H1 (cell line): ENCODE data around the gene UBQLN4. TPM values are rescaled to one million over a fixed set of nuclear protein-coding genes. Genes with fewer than 3 reads are reported as not detected.

Experiments used
- HDAC6 ChIP-seq: IDR thresholded peaks from one replicate; pipeline ENCODE4 v1.7.1; 2012; ENCODE audit warnings: low read depth, mild to moderate bottlenecking, inconsistent platforms, low read length, moderate library complexity
- KDM1A ChIP-seq: fragments of 200-600, 300-600 bp; sonication (generic); IDR thresholded peaks from 2 replicates; pipeline ENCODE4 v1.7.1; 2016; ENCODE audit warnings: mild to moderate bottlenecking, low read length, borderline replicate concordance
- NANOG ChIP-seq: IDR thresholded peaks from 2 replicates; pipeline ENCODE4 v1.6.1; 2011; ENCODE audit warnings: low read length, low read depth, mild to moderate bottlenecking, inconsistent platforms; ENCODE audit not compliant: insufficient read depth, poor library complexity, severe bottlenecking
- PHF8 ChIP-seq: fragments of 200-600 bp; sonication (generic); conservative IDR thresholded peaks from 2 replicates; pipeline ENCODE4 v1.7.1; 2012; ENCODE audit warnings: low read depth, mild to moderate bottlenecking, inconsistent platforms, low read length, moderate library complexity
- SIRT6 ChIP-seq: IDR thresholded peaks from one replicate; pipeline ENCODE4 v1.7.1; 2012; ENCODE audit warnings: low read length, inconsistent platforms
- SP4 ChIP-seq: IDR thresholded peaks from 2 replicates; pipeline ENCODE4 v1.6.1; 2012; ENCODE audit warnings: low read length, inconsistent platforms
- SRF ChIP-seq: IDR thresholded peaks from 2 replicates; pipeline ENCODE4 v1.6.1; 2011; ENCODE audit warnings: mild to moderate bottlenecking, low read depth, low read length, moderate library complexity
- TAF1 ChIP-seq: IDR thresholded peaks from 2 replicates; pipeline ENCODE4 v1.6.1; 2011; ENCODE audit warnings: mild to moderate bottlenecking, low read depth, low read length
- TCF12 ChIP-seq: IDR thresholded peaks from 2 replicates; pipeline ENCODE4 v1.6.1; 2011; ENCODE audit warnings: low read depth, mild to moderate bottlenecking, low read length
- ZNF274 ChIP-seq: IDR thresholded peaks from 2 replicates; pipeline ENCODE4 v1.7.0; 2012; ENCODE audit warnings: low read length, borderline replicate concordance; ENCODE audit errors: extremely low read depth
- polyA plus RNA-seq, 7 experiments: library from polyadenylated mRNA; depleted of rRNA in 3 of 7; stranded (reverse) in 5 of 7; unstranded in 2 of 7; fragments of >200 nt in 5 of 7; fragments of 200-250 nt in 2 of 7; gene quantifications; 1 replicate in 5 of 7; 2 replicates in 1 of 7; 4 replicates in 1 of 7; pipeline versions ENCODE4 v1.2.1 to v1.2.3, GENCODE V29; 2011 to 2013; ENCODE audit warnings: missing spikeins in 2 of 7, mixed read lengths in 2 of 7
- total RNA-seq: library from RNA; stranded (reverse); fragmentation: NEBNext Ultra II Directional; extraction: Animal tissue kit (Norgen Biotek cat#: 25700); gene quantifications from 2 replicates; pipeline ENCODE4 v1.2.1, GENCODE V29; 2021
- TF ChIP-seq, protein P1 (sequence below): fragments of 300-600 bp; sonication (generic); IDR thresholded peaks from 2 replicates; pipeline ENCODE4 v1.7.1; 2012; ENCODE audit warnings: low read length, moderate library complexity, mild to moderate bottlenecking, inconsistent platforms; ENCODE audit not compliant: insufficient replicate concordance
- TF ChIP-seq, protein P2 (sequence below): IDR thresholded peaks from 2 replicates; pipeline ENCODE4 v1.6.1; 2012; ENCODE audit warnings: inconsistent platforms

Gene UBQLN4
- total and polyA plus RNA-seq, 2 of the 8 experiments (the other 6 are each of a cell fraction or from before 2014, with no cell fraction given) = 37.7 to 52.0 TPM

DNA sequence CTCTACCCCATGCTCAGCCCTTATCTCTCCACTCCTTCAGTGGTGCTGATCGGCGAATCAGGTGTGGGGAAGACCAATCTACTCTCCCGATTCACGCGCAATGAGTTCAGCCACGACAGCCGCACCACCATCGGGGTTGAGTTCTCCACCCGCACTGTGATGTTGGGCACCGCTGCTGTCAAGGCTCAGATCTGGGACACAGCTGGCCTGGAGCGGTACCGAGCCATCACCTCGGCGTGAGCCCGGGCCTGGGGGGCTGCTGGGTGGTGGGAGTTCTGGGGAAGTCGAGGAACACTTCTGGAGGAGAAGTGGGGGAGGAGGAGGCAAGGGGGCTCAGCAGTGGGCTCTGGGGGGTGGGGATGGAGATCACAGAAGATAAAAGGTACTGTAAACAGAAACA, 12.3 kb upstream of the UBQLN4 start (continued):
- TF ChIP-seq, protein P1, sequence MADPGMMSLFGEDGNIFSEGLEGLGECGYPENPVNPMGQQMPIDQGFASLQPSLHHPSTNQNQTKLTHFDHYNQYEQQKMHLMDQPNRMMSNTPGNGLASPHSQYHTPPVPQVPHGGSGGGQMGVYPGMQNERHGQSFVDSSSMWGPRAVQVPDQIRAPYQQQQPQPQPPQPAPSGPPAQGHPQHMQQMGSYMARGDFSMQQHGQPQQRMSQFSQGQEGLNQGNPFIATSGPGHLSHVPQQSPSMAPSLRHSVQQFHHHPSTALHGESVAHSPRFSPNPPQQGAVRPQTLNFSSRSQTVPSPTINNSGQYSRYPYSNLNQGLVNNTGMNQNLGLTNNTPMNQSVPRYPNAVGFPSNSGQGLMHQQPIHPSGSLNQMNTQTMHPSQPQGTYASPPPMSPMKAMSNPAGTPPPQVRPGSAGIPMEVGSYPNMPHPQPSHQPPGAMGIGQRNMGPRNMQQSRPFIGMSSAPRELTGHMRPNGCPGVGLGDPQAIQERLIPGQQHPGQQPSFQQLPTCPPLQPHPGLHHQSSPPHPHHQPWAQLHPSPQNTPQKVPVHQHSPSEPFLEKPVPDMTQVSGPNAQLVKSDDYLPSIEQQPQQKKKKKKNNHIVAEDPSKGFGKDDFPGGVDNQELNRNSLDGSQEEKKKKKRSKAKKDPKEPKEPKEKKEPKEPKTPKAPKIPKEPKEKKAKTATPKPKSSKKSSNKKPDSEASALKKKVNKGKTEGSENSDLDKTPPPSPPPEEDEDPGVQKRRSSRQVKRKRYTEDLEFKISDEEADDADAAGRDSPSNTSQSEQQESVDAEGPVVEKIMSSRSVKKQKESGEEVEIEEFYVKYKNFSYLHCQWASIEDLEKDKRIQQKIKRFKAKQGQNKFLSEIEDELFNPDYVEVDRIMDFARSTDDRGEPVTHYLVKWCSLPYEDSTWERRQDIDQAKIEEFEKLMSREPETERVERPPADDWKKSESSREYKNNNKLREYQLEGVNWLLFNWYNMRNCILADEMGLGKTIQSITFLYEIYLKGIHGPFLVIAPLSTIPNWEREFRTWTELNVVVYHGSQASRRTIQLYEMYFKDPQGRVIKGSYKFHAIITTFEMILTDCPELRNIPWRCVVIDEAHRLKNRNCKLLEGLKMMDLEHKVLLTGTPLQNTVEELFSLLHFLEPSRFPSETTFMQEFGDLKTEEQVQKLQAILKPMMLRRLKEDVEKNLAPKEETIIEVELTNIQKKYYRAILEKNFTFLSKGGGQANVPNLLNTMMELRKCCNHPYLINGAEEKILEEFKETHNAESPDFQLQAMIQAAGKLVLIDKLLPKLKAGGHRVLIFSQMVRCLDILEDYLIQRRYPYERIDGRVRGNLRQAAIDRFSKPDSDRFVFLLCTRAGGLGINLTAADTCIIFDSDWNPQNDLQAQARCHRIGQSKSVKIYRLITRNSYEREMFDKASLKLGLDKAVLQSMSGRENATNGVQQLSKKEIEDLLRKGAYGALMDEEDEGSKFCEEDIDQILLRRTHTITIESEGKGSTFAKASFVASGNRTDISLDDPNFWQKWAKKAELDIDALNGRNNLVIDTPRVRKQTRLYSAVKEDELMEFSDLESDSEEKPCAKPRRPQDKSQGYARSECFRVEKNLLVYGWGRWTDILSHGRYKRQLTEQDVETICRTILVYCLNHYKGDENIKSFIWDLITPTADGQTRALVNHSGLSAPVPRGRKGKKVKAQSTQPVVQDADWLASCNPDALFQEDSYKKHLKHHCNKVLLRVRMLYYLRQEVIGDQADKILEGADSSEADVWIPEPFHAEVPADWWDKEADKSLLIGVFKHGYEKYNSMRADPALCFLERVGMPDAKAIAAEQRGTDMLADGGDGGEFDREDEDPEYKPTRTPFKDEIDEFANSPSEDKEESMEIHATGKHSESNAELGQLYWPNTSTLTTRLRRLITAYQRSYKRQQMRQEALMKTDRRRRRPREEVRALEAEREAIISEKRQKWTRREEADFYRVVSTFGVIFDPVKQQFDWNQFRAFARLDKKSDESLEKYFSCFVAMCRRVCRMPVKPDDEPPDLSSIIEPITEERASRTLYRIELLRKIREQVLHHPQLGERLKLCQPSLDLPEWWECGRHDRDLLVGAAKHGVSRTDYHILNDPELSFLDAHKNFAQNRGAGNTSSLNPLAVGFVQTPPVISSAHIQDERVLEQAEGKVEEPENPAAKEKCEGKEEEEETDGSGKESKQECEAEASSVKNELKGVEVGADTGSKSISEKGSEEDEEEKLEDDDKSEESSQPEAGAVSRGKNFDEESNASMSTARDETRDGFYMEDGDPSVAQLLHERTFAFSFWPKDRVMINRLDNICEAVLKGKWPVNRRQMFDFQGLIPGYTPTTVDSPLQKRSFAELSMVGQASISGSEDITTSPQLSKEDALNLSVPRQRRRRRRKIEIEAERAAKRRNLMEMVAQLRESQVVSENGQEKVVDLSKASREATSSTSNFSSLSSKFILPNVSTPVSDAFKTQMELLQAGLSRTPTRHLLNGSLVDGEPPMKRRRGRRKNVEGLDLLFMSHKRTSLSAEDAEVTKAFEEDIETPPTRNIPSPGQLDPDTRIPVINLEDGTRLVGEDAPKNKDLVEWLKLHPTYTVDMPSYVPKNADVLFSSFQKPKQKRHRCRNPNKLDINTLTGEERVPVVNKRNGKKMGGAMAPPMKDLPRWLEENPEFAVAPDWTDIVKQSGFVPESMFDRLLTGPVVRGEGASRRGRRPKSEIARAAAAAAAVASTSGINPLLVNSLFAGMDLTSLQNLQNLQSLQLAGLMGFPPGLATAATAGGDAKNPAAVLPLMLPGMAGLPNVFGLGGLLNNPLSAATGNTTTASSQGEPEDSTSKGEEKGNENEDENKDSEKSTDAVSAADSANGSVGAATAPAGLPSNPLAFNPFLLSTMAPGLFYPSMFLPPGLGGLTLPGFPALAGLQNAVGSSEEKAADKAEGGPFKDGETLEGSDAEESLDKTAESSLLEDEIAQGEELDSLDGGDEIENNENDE = no peak
- no peak for TF ChIP-seq TAF1
- TF ChIP-seq SP4 = no peak
- TF ChIP-seq KDM1A = no peak
- TF ChIP-seq, protein P2, sequence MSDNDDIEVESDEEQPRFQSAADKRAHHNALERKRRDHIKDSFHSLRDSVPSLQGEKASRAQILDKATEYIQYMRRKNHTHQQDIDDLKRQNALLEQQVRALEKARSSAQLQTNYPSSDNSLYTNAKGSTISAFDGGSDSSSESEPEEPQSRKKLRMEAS = no peak
- TF ChIP-seq SIRT6 = no peak
- no peak for TF ChIP-seq TCF12
- no peak for TF ChIP-seq NANOG
- TF ChIP-seq ZNF274 = no peak
- no peak for TF ChIP-seq HDAC6
- no peak for TF ChIP-seq PHF8
- no peak for TF ChIP-seq SRF
